22Rv1 (cell line): ENCODE results near the gene ADCY1.

Source experiments
- H3K27ac ChIP-seq: fragments of 450-650 bp; 2 replicates; pipeline ENCODE4 v1.5.1; 2017
- ZFX ChIP-seq: fragments of 450-650 bp; IDR thresholded peaks from 2 replicates; pipeline ENCODE4 v1.6.1; 2017; ENCODE audit warnings: antibody characterized with exemption, borderline replicate concordance
- TF ChIP-seq, protein P1 (sequence below): fragments of 450-650 bp; IDR thresholded peaks from 2 replicates; pipeline ENCODE4 v1.5.1; 2017; ENCODE audit warnings: mild to moderate bottlenecking

Gene ADCY1

DNA sequence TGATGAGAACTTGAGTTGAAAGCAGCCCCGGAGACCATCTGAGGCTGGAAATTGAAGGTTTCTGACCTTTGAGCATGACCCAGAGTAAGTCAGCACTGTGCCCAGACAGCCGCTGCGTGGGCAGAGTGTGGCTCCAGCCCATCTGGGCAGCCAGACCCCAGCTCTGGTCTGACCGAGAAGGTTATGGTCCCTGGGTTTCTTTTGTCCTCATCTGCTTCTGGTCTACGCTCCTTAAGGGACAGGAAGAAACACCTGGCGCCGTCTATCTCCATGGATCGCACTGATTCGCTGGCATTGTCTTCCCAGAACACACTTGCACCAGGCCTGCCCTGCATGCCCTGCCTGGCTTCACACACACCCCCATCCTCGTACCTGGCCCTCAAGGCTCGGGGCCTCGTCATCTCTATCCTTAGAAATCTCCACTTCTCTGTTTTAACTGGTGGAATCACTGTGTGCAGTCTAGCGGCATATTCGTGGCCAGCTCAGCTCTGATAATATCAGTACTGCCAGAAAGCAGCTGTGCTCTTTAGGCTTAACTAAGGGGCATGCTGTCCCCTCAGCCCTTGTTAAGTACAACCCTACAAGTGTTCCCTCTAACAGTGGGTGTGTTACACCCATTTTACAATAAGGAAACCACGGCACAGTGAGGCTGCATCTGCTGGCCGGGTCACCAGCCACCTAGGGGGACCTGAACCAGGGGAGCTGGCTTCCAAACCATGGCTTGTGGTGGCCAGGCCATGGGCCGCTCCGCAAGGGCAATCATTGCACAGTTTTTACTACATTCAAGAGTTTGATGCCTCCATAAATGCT lies 127.7 kb downstream of the ADCY1 start:
- H3K27ac ChIP-seq = no peak overlapping the region
- no peak for TF ChIP-seq ZFX
- TF ChIP-seq, protein P1, sequence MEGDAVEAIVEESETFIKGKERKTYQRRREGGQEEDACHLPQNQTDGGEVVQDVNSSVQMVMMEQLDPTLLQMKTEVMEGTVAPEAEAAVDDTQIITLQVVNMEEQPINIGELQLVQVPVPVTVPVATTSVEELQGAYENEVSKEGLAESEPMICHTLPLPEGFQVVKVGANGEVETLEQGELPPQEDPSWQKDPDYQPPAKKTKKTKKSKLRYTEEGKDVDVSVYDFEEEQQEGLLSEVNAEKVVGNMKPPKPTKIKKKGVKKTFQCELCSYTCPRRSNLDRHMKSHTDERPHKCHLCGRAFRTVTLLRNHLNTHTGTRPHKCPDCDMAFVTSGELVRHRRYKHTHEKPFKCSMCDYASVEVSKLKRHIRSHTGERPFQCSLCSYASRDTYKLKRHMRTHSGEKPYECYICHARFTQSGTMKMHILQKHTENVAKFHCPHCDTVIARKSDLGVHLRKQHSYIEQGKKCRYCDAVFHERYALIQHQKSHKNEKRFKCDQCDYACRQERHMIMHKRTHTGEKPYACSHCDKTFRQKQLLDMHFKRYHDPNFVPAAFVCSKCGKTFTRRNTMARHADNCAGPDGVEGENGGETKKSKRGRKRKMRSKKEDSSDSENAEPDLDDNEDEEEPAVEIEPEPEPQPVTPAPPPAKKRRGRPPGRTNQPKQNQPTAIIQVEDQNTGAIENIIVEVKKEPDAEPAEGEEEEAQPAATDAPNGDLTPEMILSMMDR = no peak

- no peak overlapping the region for H3K27ac ChIP-seq
- no peak for TF ChIP-seq ZFX
- TF ChIP-seq, protein P1 = no peak
These were observed 128.6 kb downstream of the ADCY1 start for GRCh38 chr7:45702751-45703150.

- no peak overlapping the region for H3K27ac ChIP-seq
- TF ChIP-seq, protein P1 = no peak
- no peak for TF ChIP-seq ZFX
These were observed 129.2 kb downstream of the ADCY1 start for GRCh38 chr7:45703373-45703821.

DNA sequence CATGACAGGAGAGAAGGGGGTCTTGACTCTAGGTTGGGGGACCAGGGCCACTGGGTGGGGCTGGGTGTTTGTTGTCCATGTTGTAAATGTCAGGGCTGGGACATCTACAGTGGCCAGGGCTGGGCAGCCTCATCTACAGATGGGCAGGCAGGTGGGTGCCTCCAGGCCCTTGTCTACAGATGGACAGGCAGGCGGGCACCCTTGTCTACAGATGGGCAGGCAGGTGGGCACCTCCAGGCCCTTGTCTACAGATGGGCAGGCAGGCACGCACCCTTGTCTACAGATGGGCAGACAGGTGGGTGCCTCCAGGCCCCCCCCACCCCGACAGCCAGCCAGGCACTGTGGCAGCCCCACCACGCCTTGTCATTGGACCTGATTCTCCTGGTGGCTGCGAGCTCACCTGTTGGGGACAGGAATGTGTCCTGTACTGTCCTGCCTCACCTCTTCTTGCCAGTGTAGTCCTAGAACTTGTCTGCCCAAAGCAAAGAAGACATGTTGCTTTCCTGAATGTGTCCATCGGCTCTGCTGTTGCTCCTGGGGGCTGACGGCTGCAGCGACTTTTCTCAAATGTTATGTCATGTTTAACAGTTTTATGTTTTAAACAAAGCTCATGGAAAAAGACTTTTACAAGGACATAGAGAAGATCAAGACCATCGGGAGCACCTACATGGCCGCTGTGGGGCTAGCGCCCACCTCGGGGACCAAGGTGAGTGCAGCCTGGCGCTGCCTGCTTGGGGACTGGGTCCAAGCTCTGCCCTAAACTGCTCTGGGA lies 129.9 kb downstream of the ADCY1 start:
- TF ChIP-seq, protein P1 = no peak
- no peak for TF ChIP-seq ZFX

GRCh38 chr7:45704683-45705016 lies 130.5 kb downstream of the ADCY1 start:
- no peak overlapping the region for H3K27ac ChIP-seq
- TF ChIP-seq ZFX = no peak
- TF ChIP-seq, protein P1 = no peak

More for the DNA sequence above, 129.9 kb downstream of the ADCY1 start:
- no peak overlapping the region for H3K27ac ChIP-seq

- no peak overlapping the region for H3K27ac ChIP-seq
- TF ChIP-seq, protein P1 = no peak
- TF ChIP-seq ZFX = no peak
These were observed 134.1 kb downstream of the ADCY1 start for GRCh38 chr7:45708046-45708950.
